K562 (cell line): ENCODE data around the gene SLC43A2. TPM values are rescaled to one million over a fixed set of nuclear protein-coding genes. Genes with fewer than 3 reads are reported as not detected.

Experiments
- ATAC-seq: fragments of 200-7000 bp; cut with Tn5 transposase; 3 replicates; pipeline ENCODE4 v1.9.1; 2020; ENCODE audit warnings: moderate library complexity
- BruUV-seq: library from RNA; stranded (reverse); fragments of 400-500 nt; replicated peaks from 2 replicates; lab custom pipeline; 2021; lab: Mats Ljungman, UMichigan
- CTCF ChIA-PET: fragments of 300-600 bp; formaldehyde crosslinking; extraction: SDS; loops from one replicate; lab custom pipeline; 2021; ENCODE audit warnings: low intra/inter-chr PET ratio; lab: Yijun Ruan, JAX
- POLR2A ChIA-PET: fragments of 300-600, 350-650 bp; sonication (Branson Sonifier 250); formaldehyde crosslinking; extraction: SDS; loops from one replicate; lab custom pipeline; 2021; ENCODE audit warnings: antibody characterized with exemption, inconsistent platforms; lab: Yijun Ruan, JAX
- DNase-seq, 4 experiments: peaks; one replicate each; pipeline versions ENCODE4 v3.0.0 to v3.0.0-alpha.2; 2011 to 2018; ENCODE audit warnings: low spot score in 3 of 4, mixed read lengths in 3 of 4; ENCODE audit errors: extremely low read depth in 1 of 4
- FAIRE-seq: peaks from 2 replicates; lab custom pipeline; 2011; peaks lifted over from hg19 to GRCh38; lab: Jason Lieb, UNC
- H2AFZ ChIP-seq: 2 replicates; pipeline ENCODE4 v1.6.0; 2011; ENCODE audit warnings: low read depth, low read length, control low read depth, inconsistent platforms
- H3K27ac ChIP-seq: fragments of 200-600 bp; 3 replicates; pipeline ENCODE4 v1.8.0; 2011; ENCODE audit warnings: low read depth, mild to moderate bottlenecking, control low read depth, inconsistent platforms, low read length, moderate library complexity, mixed read lengths; ENCODE audit errors: extremely low read depth
- H3K27me3 ChIP-seq, 2 experiments: fragments of 300-600 bp in 1 of 2; 2 replicates in 1 of 2; 3 replicates in 1 of 2; pipeline versions ENCODE4 v1.6.0 to v1.8.0; 2011; ENCODE audit warnings: inconsistent platforms in 2 of 2, low read length in 2 of 2, mild to moderate bottlenecking in 1 of 2, mixed read lengths in 1 of 2, moderate library complexity in 1 of 2; ENCODE audit not compliant: control insufficient read depth in 2 of 2, insufficient read depth in 2 of 2
- H3K36me3 ChIP-seq: fragments of 300-600 bp; 3 replicates; pipeline ENCODE4 v1.8.0; 2011; ENCODE audit warnings: mild to moderate bottlenecking, low read length, inconsistent platforms; ENCODE audit not compliant: control insufficient read depth, insufficient read depth
- H3K4me1 ChIP-seq, 2 experiments: fragments of 200-600 bp in 1 of 2; replicated peaks in 1 of 2; 2 replicates in 1 of 2; 3 replicates in 1 of 2; pipeline versions ENCODE4 v1.5.1 to v1.8.0; 2011; ENCODE audit warnings: inconsistent platforms in 2 of 2, low read length in 2 of 2, mild to moderate bottlenecking in 1 of 2, mixed read lengths in 1 of 2, moderate library complexity in 1 of 2; ENCODE audit not compliant: control insufficient read depth in 2 of 2, insufficient read depth in 2 of 2
- H3K4me2 ChIP-seq: 2 replicates; pipeline ENCODE4 v1.6.1; 2011; ENCODE audit warnings: low read length, control low read depth, inconsistent platforms, mixed read lengths; ENCODE audit not compliant: insufficient read depth
- H3K4me3 ChIP-seq: fragments of 200-600 bp; sonication (generic), shearing (Covaris generic); 2 replicates; pipeline ENCODE4 v1.5.1; 2016; ENCODE audit warnings: control low read depth, inconsistent platforms
- H3K79me2 ChIP-seq: fragments of 200-600 bp; 3 replicates; pipeline ENCODE4 v1.8.0; 2011; ENCODE audit warnings: low read length, inconsistent platforms; ENCODE audit not compliant: control insufficient read depth, insufficient read depth
- H3K9ac ChIP-seq, 2 experiments: 2 replicates each; pipeline versions ENCODE4 v1.6.0 to v1.6.1; 2011; ENCODE audit warnings: low read depth in 2 of 2, low read length in 2 of 2, control low read depth in 1 of 2, inconsistent platforms in 1 of 2, mild to moderate bottlenecking in 1 of 2, mixed read lengths in 1 of 2; ENCODE audit not compliant: insufficient read depth in 1 of 2
- H3K9me1 ChIP-seq: one replicate; pipeline ENCODE4 v1.6.0; 2011; ENCODE audit warnings: inconsistent platforms, mild to moderate bottlenecking, low read length, moderate library complexity; ENCODE audit not compliant: control insufficient read depth, insufficient read depth
- H3K9me3 ChIP-seq: replicated peaks from 2 replicates; pipeline ENCODE4 v1.5.1; 2011; ENCODE audit warnings: low read depth, low read length, inconsistent platforms; ENCODE audit not compliant: control insufficient read depth, insufficient read depth
- H4K20me1 ChIP-seq: replicated peaks from 2 replicates; pipeline ENCODE4 v1.6.1; 2011; ENCODE audit warnings: low read length, inconsistent platforms, mixed read lengths; ENCODE audit not compliant: control insufficient read depth, insufficient read depth
- CBX5 ChIP-seq: IDR thresholded peaks from 2 replicates; pipeline ENCODE4 v1.6.1; 2014; ENCODE audit warnings: low read depth, borderline replicate concordance
- WGBS: fragments of 100-300 bp; shearing (Covaris generic); methylation state at CpG from one replicate; pipeline ENCODE4 v1.1.6; 2016; ENCODE audit warnings: low coverage, mixed read lengths; ENCODE audit not compliant: insufficient coverage; ENCODE audit errors: missing lambda C conversion rate; 5-methylcytosine and 5-hydroxymethylcytosine counted together
- in situ Hi-C: fragments of 300-500 bp; cut with MboI; formaldehyde crosslinking; loops from 4 replicates; pipeline ENCODE4 v1.15.0; 2018; ENCODE audit warnings: inconsistent platforms, mixed read lengths
- intact Hi-C: fragments of 100-400 bp; cut with micrococcal nuclease; formaldehyde crosslinking; loops from 2 replicates; pipeline ENCODE4 v1.14.2; 2022
- polyA plus RNA-seq, 8 experiments: library from polyadenylated mRNA; depleted of rRNA in 4 of 8; stranded (reverse) in 5 of 8; unstranded in 3 of 8; fragments of >200 nt; fragmentation: Nextera tagmentation in 2 of 8; fragmentation: Illumina TruSeq in 1 of 8; extraction: Ambion mirVana in 2 of 8; extraction: Trizol in 1 of 8; gene quantifications; 2 replicates each; pipeline versions ENCODE4 v1.2.1 to v1.2.3, GENCODE V29; 2011 to 2014; ENCODE audit warnings: inconsistent platforms in 1 of 8, missing spikeins in 1 of 8
- total RNA-seq, 7 experiments: library from RNA; depleted of rRNA in 6 of 7; stranded (reverse); fragments of >200 nt in 6 of 7; fragmentation: Illumina TruSeq in 2 of 7; extraction: Trizol in 2 of 7; gene quantifications; 2 replicates each; pipeline versions ENCODE4 v1.2.1 to v1.2.3, GENCODE V29; 2011 to 2021; ENCODE audit warnings: low replicate concordance in 1 of 7
- TF ChIP-seq, protein P1 (sequence below): fragments of 200-800 bp; sonication (Bioruptor generic); IDR thresholded peaks from 2 replicates; pipeline ENCODE4 v1.6.1; 2017; ENCODE audit warnings: missing genetic modification characterization, missing compliant biosample characterization

Gene SLC43A2
- total and polyA plus RNA-seq, 9 of the 15 experiments (the other 6 are each of a cell fraction or from before 2014, with no cell fraction given): 0.03 to 10.2 (median 3.6) TPM

DNA sequence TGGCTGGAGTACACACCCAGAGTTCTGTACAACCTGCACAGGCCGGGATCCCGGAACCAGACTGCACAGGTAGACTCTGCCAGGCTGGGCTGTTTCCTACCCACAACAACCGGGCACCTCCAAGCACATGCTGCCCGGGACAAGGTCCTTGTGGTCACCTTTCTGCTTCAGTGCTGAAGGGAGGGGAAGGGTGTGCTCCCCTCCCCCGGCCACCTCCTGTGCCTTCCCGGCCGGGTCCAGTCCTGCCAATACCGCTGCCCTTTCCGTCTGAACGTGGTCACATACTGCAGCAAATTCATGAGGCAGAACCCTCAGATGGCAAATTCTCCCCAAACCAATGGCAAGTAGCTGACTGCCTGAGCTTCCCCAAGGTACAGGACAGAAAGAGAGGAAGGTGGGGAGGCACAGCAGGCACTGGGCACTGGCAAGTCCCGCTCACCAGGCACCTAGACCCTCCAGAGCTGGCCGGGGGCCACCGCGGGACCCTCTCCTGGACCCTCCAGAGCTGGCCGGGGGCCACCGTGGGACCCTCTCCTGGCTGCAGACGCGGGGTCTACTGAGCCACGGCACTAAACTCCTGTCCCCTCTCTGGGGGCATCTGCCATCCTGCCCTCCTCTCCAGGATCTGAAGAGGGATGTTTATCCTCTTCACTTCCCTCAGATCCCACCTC lies 22.8 kb downstream of the SLC43A2 start:
- FAIRE-seq: no peak

More for the DNA sequence above, 22.8 kb downstream of the SLC43A2 start:
- no peaks in the 10 kb centered on the region for H3K9me1 ChIP-seq
- H3K36me3 ChIP-seq: no peaks in the 10 kb centered on the region
- ChIA-PET POLR2A (no interaction called here), CTCF (no interaction called here)
- H3K27me3 ChIP-seq: no peaks in the 10 kb centered on the region
- TF ChIP-seq, protein P1, sequence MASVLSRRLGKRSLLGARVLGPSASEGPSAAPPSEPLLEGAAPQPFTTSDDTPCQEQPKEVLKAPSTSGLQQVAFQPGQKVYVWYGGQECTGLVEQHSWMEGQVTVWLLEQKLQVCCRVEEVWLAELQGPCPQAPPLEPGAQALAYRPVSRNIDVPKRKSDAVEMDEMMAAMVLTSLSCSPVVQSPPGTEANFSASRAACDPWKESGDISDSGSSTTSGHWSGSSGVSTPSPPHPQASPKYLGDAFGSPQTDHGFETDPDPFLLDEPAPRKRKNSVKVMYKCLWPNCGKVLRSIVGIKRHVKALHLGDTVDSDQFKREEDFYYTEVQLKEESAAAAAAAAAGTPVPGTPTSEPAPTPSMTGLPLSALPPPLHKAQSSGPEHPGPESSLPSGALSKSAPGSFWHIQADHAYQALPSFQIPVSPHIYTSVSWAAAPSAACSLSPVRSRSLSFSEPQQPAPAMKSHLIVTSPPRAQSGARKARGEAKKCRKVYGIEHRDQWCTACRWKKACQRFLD (CRISPR knock-in tag): no peak
- no peak for TF ChIP-seq CBX5
- TF ChIP-seq, all 486 proteins: peak for 0
- Histone ChIP-seq H3K79me2 (no peaks in the 10 kb centered on the region), H3K9ac (no peak overlapping the region), H4K20me1 (no peaks in the 10 kb centered on the region), H2AFZ (no peak overlapping the region), H3K9me3 (peaks cover 5% of the 10 kb centered on the region; the same call in 1 of the 2 replicates), H3K4me2 (no peak overlapping the region), H3K4me1 (peaks cover 0 to 12% of the 10 kb centered on the region in 2 experiments; a peak in 2 of 5 replicates), H3K4me3 (no peak overlapping the region), H3K27ac (no peak overlapping the region)
- DNase-seq (no peak), ATAC-seq (no peak)
- in situ Hi-C loops (no loop called here), intact Hi-C loops (no loop called here)
- WGBS: 63% methylated on average over 13 of the region's 19 CpGs
- no TSS peak for BruUV-seq
